ENCODE measurements around the gene CLTB. TPM values are rescaled to one million over a fixed set of nuclear protein-coding genes. Genes with fewer than 3 reads are reported as not detected.

CLTB gene
- total and polyA plus RNA-seq, 2 of the 13 experiments (the other 11 are each of a cell fraction or from before 2014, with no cell fraction given): 23.3 to 33.8 TPM

- CTCF ChIA-PET (ENCODE audit: low intra/inter-chr PET ratio, low total read pairs): no interaction called here
- intact Hi-C loops (cut with micrococcal nuclease; ENCODE audit: unreplicated experiment) (no loop called here), in situ Hi-C loops (cut with HindIII; ENCODE audit: extremely low pct_ligation_motif_present, low pct_unique_long_range_greater_than_20kb) (loop anchor here (25.0 kb wide), 1 partner anchor 565 kb away; the partner anchor contains the start of gene CPLX2)
- Histone ChIP-seq H3K4me1 (ENCODE audit: insufficient read depth, low read length) (peaks cover 23% of the 10 kb centered on the region), H3K36me3 (replicated peaks in 1 of 2; ENCODE audit: control insufficient read depth in 1 of 2, insufficient read depth in 2 of 2, low read length in 2 of 2) (no peaks in the 10 kb centered on the region), H2AFZ (ENCODE audit: low read length) (no peak overlapping the region), H3K79me2 (ENCODE audit: insufficient read depth, low read length) (no peaks in the 10 kb centered on the region), H3K27me3 (ENCODE audit: control insufficient read depth in 1 of 2, insufficient read depth in 2 of 2, low read length in 2 of 2) (no peaks in the 10 kb centered on the region), H3K27ac (ENCODE audit: extremely low read length, insufficient read depth, low read length) (no peak overlapping the region), H3K4me2 (ENCODE audit: low read depth, low read length) (no peak overlapping the region), H3K4me3 (replicated peaks in 1 of 3; ENCODE audit: insufficient read depth in 1 of 3, low read depth in 2 of 3, low read length in 3 of 3) (no peak overlapping the region), H3K9ac (ENCODE audit: insufficient read depth, low read depth, low read length) (no peak overlapping the region), H3K9me3 (ENCODE audit: low read length) (no peaks in the 10 kb centered on the region), H4K20me1 (ENCODE audit: insufficient read depth, low read length) (no peaks in the 10 kb centered on the region)
- WGBS (ENCODE audit: low lambda C conversion rate): 37% methylated on average over 1 of the region's 1 CpG
- FAIRE-seq (no peak), DNase-seq (ENCODE audit: low spot score) (no peak), ATAC-seq (no peak)
- POLR2A ChIA-PET: no interaction called here
- no TSS peak for BruUV-seq (replicated peaks)
- TF ChIP-seq ZBTB4 (CRISPR knock-in tag; IDR thresholded peaks at IDR 0.05; ENCODE audit: borderline replicate concordance) (no peak), ZNF432 (CRISPR knock-in tag; IDR thresholded peaks at IDR 0.05; ENCODE audit: borderline replicate concordance) (no peak), ZFY (CRISPR knock-in tag; IDR thresholded peaks at IDR 0.05) (no peak), BCL6 (CRISPR knock-in tag; IDR thresholded peaks at IDR 0.05) (no peak), CREB3 (CRISPR knock-in tag; IDR thresholded peaks at IDR 0.05) (no peak), TCF12 (IDR thresholded peaks at IDR 0.05) (no peak), TCF12 (CRISPR knock-in tag; IDR thresholded peaks at IDR 0.05) (no peak), BORCS8-MEF2B (CRISPR knock-in tag; IDR thresholded peaks at IDR 0.05) (no peak), MBD4 (IDR thresholded peaks at IDR 0.05; ENCODE audit: borderline replicate concordance, low read length) (no peak), BCLAF1 (IDR thresholded peaks at IDR 0.05) (no peak), SIX4 (CRISPR knock-in tag; IDR thresholded peaks at IDR 0.05) (no peak), RBFOX2 (IDR thresholded peaks at IDR 0.05; ENCODE audit: low read depth, low read length) (no peak), TFDP1 (CRISPR knock-in tag; IDR thresholded peaks at IDR 0.05; ENCODE audit: borderline replicate concordance) (no peak), IKZF4 (CRISPR knock-in tag; IDR thresholded peaks at IDR 0.05; ENCODE audit: borderline replicate concordance, low read depth, not compliant biosample characterization) (no peak)
Measured at GRCh38 chr5:176426876-176427275, 10.5 kb upstream of the CLTB start.

Data from HepG2 (cell line).